Measurements from ENCODE around the gene LCAT.

The LCAT gene

GRCh38 chr16:67892375-67892774 lies 51.5 kb downstream of the LCAT start:
- H3K27me3 ChIP-seq (ENCODE audit: insufficient read depth, poor library complexity, severe bottlenecking) = no peaks in the 10 kb centered on the region
- peak overlapping the region; percentile 17 for H3K4me3 ChIP-seq (replicated peaks; ENCODE audit: insufficient read depth, low read length)
- H3K27ac ChIP-seq (replicated peaks) = peak overlapping the region; percentile 52
- DNase-seq (ENCODE audit: low read depth in 1 of 2, low spot score in 1 of 2) = no peak
- TF ChIP-seq POLR2AphosphoS5 (IDR thresholded peaks at IDR 0.05; ENCODE audit: low read depth) (no peak), REST (IDR thresholded peaks at IDR 0.05; ENCODE audit: insufficient replicate concordance, low read depth) (no peak), SPI1 (IDR thresholded peaks at IDR 0.05; ENCODE audit: borderline replicate concordance, low read depth) (no peak), CTCF (IDR thresholded peaks at IDR 0.05; ENCODE audit: insufficient read depth, low read length) (no peak)
